ENCODE results near the gene PUS1.
"Not testable (repeated sequence)": the region's sequence is repeated elsewhere in the genome, so short reads cannot be mapped to it uniquely, and the experiment has no call there.

The PUS1 gene

GRCh38 chr12:131943876-131944275 is 14.8 kb downstream of the PUS1 start:
- H3K9me3 ChIP-seq = no peaks in the 10 kb centered on the region
- H3K36me3 ChIP-seq (replicated peaks) = peaks cover 49% of the 10 kb centered on the region
- H3K4me1 ChIP-seq = no peaks in the 10 kb centered on the region; the same call in 1 of the 2 replicates
- H3K4me3 ChIP-seq = no peak overlapping the region
- in situ Hi-C loops (cut with MboI; ENCODE audit: low sequenced_read_pairs) = no loop called here
- DNase-seq (ENCODE audit: low spot score in 2 of 2) = no peak
- H3K27me3 ChIP-seq (ENCODE audit: low read depth) = no peaks in the 10 kb centered on the region

GRCh38 chr12:131944601-131945251 is 15.7 kb downstream of the PUS1 start:
- no peaks in the 10 kb centered on the region for H3K27me3 ChIP-seq (ENCODE audit: low read depth)
- H3K36me3 ChIP-seq (replicated peaks) = peaks cover 40% of the 10 kb centered on the region
- in situ Hi-C loops (cut with MboI; ENCODE audit: low sequenced_read_pairs) = no loop called here
- no peak for DNase-seq (ENCODE audit: low spot score in 2 of 2)
- no peaks in the 10 kb centered on the region for H3K9me3 ChIP-seq
- H3K4me3 ChIP-seq = no peak overlapping the region
- no peaks in the 10 kb centered on the region; the same call in 1 of the 2 replicates for H3K4me1 ChIP-seq

GRCh38 chr12:131946757-131947156 is 17.7 kb downstream of the PUS1 start:
- in situ Hi-C loops (cut with MboI; ENCODE audit: low sequenced_read_pairs) = no loop called here
- peaks cover 4% of the 10 kb centered on the region for H3K4me1 ChIP-seq
- no peaks in the 10 kb centered on the region for H3K9me3 ChIP-seq
- DNase-seq (ENCODE audit: low spot score in 2 of 2) = no peak
- H3K4me3 ChIP-seq = no peak overlapping the region
- peaks cover 25% of the 10 kb centered on the region for H3K36me3 ChIP-seq (replicated peaks)
- H3K27me3 ChIP-seq (ENCODE audit: low read depth) = no peaks in the 10 kb centered on the region

DNA sequence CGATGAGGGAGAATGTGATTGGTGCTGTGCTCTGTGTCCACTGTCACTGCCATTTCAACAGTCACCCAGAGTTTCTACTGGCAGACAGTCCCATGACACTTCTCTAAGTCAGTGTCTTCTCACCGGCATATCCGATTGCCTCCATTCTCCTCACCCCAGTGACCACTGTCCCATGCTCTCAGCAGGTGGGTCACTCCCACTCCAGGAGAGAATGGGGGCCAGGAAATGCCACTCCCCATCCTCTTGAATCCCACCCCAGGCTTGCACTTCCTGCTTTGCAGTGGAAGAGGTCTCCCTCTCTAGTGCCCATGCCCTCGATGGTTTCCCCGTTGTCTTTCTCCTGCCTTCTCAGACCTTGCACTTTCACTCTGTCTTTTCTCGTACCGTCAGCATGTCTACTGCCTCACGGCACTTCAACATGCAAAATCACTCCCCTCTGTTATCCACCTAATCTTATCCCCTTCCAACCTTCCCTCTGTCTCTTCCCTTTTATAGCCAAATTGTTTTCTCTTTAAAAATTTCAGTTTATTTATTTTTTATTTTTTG is 18.5 kb downstream of the PUS1 start:
- Histone ChIP-seq H3K27me3 (ENCODE audit: low read depth) (no peaks in the 10 kb centered on the region), H3K4me3 (no peak overlapping the region), H3K9me3 (no peaks in the 10 kb centered on the region), H3K4me1 (peaks cover 4% of the 10 kb centered on the region), H3K36me3 (replicated peaks) (peaks cover 20% of the 10 kb centered on the region)
- in situ Hi-C loops (cut with MboI; ENCODE audit: low sequenced_read_pairs) = no loop called here
- no peak for DNase-seq (ENCODE audit: low spot score in 2 of 2)

DNA sequence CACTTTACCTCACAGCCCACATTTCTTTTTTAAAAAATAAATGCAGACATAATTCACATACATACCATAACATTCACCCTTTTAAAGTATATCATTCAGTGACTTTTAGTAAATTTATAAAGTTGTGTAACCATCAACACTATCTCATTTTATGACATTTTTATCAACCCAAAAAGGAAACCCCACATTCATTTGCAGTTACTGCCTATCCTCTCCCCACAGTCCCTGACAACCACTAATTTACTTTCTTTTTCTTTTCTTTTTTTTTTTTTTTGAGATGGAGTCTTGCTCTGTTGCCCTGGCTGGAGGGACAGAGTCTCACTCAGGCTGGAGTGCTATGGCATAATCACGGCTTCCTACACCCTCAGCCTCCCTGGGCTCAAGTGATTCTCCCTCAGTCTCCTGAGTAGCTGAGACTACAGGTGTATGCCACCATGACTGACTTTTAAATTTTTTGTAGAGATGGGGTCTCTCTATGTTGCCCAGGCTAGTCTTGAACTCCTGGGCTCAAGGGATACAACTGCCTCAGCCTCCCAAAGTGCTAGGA is 19.2 kb downstream of the PUS1 start:
- peaks cover 15% of the 10 kb centered on the region for H3K36me3 ChIP-seq (replicated peaks)
- H3K27me3 ChIP-seq (ENCODE audit: low read depth) = no peaks in the 10 kb centered on the region
- in situ Hi-C loops (cut with MboI; ENCODE audit: low sequenced_read_pairs) = no loop called here
- peaks cover 4% of the 10 kb centered on the region for H3K4me1 ChIP-seq
- no peaks in the 10 kb centered on the region for H3K9me3 ChIP-seq
- DNase-seq (ENCODE audit: low spot score in 2 of 2) = no peak
- H3K4me3 ChIP-seq = no peak overlapping the region

DNA sequence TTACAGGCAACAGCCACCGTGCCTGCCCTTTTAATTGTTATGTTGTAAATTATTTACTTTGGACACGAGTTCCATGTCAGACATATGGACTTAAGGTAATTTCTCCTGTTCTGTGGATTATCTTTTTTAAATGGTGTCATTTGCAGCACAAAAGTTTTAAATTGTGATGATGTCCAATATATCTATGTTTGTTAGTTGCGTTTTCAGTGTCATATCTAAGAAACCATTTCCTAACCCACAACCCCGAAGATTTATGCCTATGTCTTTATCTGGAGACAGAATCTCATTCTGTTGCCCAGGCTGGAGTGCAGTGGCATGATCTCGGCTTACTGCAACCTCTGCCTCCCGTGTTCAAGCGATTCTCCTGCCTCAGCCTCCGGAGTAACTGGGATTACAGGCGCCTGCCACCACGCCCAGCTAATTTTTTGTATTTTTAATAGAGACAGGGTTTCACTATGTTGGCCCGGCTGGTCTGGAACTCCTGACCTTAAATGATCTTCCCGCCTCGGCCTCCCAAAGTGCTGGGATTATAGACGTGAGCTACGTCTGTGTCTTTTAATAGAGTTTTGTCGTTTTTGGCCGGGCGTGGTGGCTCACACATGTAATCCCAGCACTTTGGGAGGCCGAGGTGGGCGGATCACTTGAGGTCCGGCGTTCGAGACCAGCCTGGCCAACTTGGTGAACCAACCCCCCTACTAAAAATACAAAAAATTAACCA is 19.8 kb downstream of the PUS1 start:
- H3K4me3 ChIP-seq = peak overlapping the region; percentile 33
- H3K36me3 ChIP-seq (replicated peaks); H3K27me3 ChIP-seq (ENCODE audit: low read depth); in situ Hi-C loops (cut with MboI; ENCODE audit: low sequenced_read_pairs); H3K4me1 ChIP-seq; DNase-seq (ENCODE audit: low spot score in 2 of 2); H3K9me3 ChIP-seq: not testable (repeated sequence)

GRCh38 chr12:131949431-131950181 is 20.5 kb downstream of the PUS1 start, which contains the start of gene EP400:
Gene EP400 (plus strand): TSS chr12:131949942. CDS start chr12:131960620, 10,678 bp downstream.
- H3K27me3 ChIP-seq (ENCODE audit: low read depth) = no peaks in the 10 kb centered on the region
- H3K4me1 ChIP-seq = peaks cover 4% of the 10 kb centered on the region
- no peaks in the 10 kb centered on the region for H3K9me3 ChIP-seq
- H3K36me3 ChIP-seq (replicated peaks) = peaks cover 7% of the 10 kb centered on the region
- peak within 1 kb of the TSS; percentile 85 for H3K4me3 ChIP-seq
- DNase-seq (ENCODE audit: low spot score in 2 of 2) = peak; percentile 85 to 96
- in situ Hi-C loops (cut with MboI; ENCODE audit: low sequenced_read_pairs) = no loop called here

DNA sequence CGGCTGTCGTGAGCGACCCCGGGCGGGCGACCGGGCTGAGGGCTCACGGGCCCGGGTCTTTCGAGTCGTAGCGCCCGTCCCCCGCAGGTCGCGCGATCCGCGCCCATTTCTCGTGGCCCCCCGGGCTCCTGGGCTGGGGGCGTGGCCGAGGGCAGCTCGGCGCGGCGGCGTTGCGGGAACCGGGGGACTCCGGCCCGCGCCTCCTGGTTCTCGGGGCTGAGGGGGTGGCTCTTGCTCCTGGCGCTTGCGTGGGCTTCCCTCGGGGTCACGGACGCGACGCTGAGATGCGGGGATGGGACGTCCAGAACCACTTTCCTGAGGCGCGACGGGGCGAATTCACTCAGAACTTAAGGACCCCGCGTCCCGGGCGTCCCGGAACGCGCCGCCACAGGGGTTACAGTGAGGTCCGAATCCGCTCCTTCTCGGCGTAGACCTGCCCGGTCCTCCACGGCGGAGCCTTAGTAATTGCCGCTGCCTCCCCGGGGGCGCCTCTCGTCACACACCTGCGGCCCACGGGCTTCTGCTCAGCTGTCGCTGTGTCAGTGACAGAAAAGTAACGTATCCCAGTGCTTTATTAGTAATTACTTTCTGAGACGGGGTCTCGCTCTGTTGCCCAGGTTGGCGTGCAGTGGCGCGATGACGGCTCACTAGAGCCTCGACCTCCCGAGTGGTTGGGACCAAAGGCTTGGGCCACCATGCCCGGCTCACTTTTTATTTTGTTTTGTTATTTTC is 21.3 kb downstream of the PUS1 start:
- Histone ChIP-seq H3K27me3 (ENCODE audit: low read depth) (no peaks in the 10 kb centered on the region), H3K36me3 (replicated peaks) (peaks cover 7% of the 10 kb centered on the region), H3K4me3 (peak overlapping the region; percentile 85), H3K4me1 (peaks cover 4% of the 10 kb centered on the region), H3K9me3 (no peaks in the 10 kb centered on the region)
- in situ Hi-C loops (cut with MboI; ENCODE audit: low sequenced_read_pairs) = no loop called here
- DNase-seq (ENCODE audit: low spot score in 2 of 2) = peak in 1 of 2 experiments; percentile 57

- in situ Hi-C loops (cut with MboI; ENCODE audit: low sequenced_read_pairs); H3K4me3 ChIP-seq; H3K9me3 ChIP-seq; H3K36me3 ChIP-seq (replicated peaks); H3K27me3 ChIP-seq (ENCODE audit: low read depth); DNase-seq (ENCODE audit: low spot score in 2 of 2): not testable (repeated sequence)
- peaks cover 17% of the 10 kb centered on the region for H3K4me1 ChIP-seq
Measured at GRCh38 chr12:131953810-131954209, 24.7 kb downstream of the PUS1 start.

- H3K36me3 ChIP-seq (replicated peaks); DNase-seq (ENCODE audit: low spot score in 2 of 2); H3K27me3 ChIP-seq (ENCODE audit: low read depth); H3K9me3 ChIP-seq; H3K4me3 ChIP-seq; in situ Hi-C loops (cut with MboI; ENCODE audit: low sequenced_read_pairs): not testable (repeated sequence)
- H3K4me1 ChIP-seq = peaks cover 17% of the 10 kb centered on the region
Measured at GRCh38 chr12:131954460-131954859, 25.4 kb downstream of the PUS1 start.

DNA sequence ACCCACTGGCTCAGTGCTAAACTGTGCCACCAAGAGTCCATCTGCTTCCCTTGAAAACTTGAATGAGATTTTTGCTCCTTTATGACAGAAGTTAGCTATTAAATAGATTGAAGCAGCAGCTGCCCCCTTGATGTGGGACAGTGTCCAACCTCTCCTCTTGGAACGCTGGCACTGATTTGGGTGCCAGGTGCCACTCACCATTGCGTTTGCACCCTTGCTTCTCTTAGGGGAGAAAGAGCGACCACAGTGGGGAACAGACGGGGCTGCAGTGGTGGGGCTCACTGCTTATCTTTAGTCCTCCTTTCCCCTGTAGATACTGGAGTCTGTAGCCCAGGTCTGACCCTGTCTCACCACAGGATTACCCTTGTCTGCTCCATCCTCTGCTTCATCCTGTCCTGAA is 30.0 kb downstream of the PUS1 start:
- DNase-seq (ENCODE audit: low spot score in 2 of 2) = no peak
- H3K4me1 ChIP-seq = peaks cover 14% of the 10 kb centered on the region
- no peaks in the 10 kb centered on the region for H3K9me3 ChIP-seq
- no peaks in the 10 kb centered on the region for H3K27me3 ChIP-seq (ENCODE audit: low read depth)
- H3K4me3 ChIP-seq = no peak overlapping the region
- in situ Hi-C loops (cut with MboI; ENCODE audit: low sequenced_read_pairs) = no loop called here
- H3K36me3 ChIP-seq (replicated peaks) = peaks cover 11% of the 10 kb centered on the region

DNA sequence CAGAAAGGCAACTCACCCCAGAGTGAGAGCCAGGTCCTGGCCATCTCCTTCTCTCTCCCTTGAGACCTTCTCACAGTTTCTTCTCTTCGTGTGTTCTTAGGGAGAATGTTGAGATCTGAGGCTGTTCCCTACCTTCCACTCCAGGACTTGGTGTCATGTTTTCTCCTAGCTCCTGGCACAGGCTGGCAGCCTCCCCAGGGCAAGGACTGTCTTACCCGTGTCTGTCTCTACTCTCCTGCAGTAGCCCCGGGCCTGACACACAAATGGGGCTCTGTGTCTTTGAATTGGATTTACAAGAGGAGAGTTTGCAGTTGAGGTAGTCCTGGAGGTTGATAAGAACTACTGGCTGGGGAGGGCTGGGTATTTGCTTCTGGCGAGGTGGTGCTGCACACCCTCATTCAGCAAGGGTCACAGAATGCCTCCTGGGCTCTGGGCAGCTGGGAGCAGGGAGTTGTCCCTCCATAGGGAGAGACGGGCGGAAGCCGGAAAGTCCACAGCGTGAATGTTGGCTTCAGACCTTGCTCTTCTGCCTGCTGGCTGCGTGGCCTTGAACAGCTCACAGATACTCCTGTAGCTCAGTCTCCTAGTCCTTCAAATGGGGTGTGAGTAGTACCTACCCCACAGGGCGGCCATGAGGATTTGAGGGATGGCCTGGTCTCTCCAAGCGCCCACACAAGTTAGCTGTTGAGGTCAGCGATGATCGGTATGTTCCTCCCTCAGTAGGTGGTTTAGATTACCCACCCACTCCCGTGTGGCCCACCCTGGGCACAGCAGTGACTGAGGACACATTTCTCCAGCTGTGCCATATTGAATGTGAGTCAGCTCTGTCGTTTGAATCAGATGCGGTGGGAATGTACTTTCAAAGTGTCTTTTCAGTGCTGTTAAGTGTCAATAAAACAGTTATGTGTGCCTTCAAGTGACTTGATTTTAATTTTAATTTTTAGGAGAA is 30.8 kb downstream of the PUS1 start:
- DNase-seq (ENCODE audit: low spot score in 2 of 2) = no peak
- in situ Hi-C loops (cut with MboI; ENCODE audit: low sequenced_read_pairs) = no loop called here
- no peak overlapping the region for H3K4me3 ChIP-seq
- peaks cover 14% of the 10 kb centered on the region for H3K4me1 ChIP-seq
- no peaks in the 10 kb centered on the region for H3K9me3 ChIP-seq
- peaks cover 11% of the 10 kb centered on the region for H3K36me3 ChIP-seq (replicated peaks)
- no peaks in the 10 kb centered on the region for H3K27me3 ChIP-seq (ENCODE audit: low read depth)

Data from HAP-1 (cell line).